ENCODE results near the gene INTS12. TPM values are rescaled to one million over a fixed set of nuclear protein-coding genes. Genes with fewer than 3 reads are reported as not detected.

The INTS12 gene
- total RNA-seq, 4 donors from 2014 or later: 11.6 to 24.0 (median 15.9) TPM

GRCh38 chr4:105657117-105657765 lies 51.2 kb downstream of the INTS12 start:
- no peaks in the 10 kb centered on the region for H3K36me3 ChIP-seq
- H3K9me3 ChIP-seq: no peaks in the 10 kb centered on the region
- no peaks in the 10 kb centered on the region for H3K4me1 ChIP-seq
- no peak overlapping the region for H3K4me3 ChIP-seq
- no peaks in the 10 kb centered on the region for H3K27me3 ChIP-seq
- DNase-seq: no peak
- intact Hi-C loops (cut with DNase I): no loop called here
- H3K27ac ChIP-seq: no peak overlapping the region
- TF ChIP-seq CTCF (IDR thresholded peaks at IDR 0.05) (no peak), POLR2A (IDR thresholded peaks at IDR 0.05) (no peak)

GRCh38 chr4:105652286-105652888 lies 56.1 kb downstream of the INTS12 start:
- Histone ChIP-seq H3K4me3 (no peak overlapping the region), H3K36me3 (no peaks in the 10 kb centered on the region), H3K27me3 (no peaks in the 10 kb centered on the region), H3K27ac (no peak overlapping the region), H3K4me1 (no peaks in the 10 kb centered on the region), H3K9me3 (no peaks in the 10 kb centered on the region)
- WGBS, 2 donors: 55 to 71% methylated on average over 4 of the region's 4 CpGs
- DNase-seq: no peak
- intact Hi-C loops (cut with DNase I): no loop called here
- no peak for TF ChIP-seq CTCF (IDR thresholded peaks at IDR 0.05)
- TF ChIP-seq POLR2A (IDR thresholded peaks at IDR 0.05): no peak

- TF ChIP-seq CTCF (IDR thresholded peaks at IDR 0.05) (no peak), POLR2A (IDR thresholded peaks at IDR 0.05) (no peak)
- Histone ChIP-seq H3K27me3 (no peaks in the 10 kb centered on the region), H3K27ac (no peak overlapping the region), H3K4me1 (no peaks in the 10 kb centered on the region), H3K9me3 (no peaks in the 10 kb centered on the region), H3K36me3 (no peaks in the 10 kb centered on the region), H3K4me3 (no peak overlapping the region)
- DNase-seq: no peak
- intact Hi-C loops (cut with DNase I): no loop called here
Observed at GRCh38 chr4:105651884-105652283, 56.6 kb downstream of the INTS12 start.

GRCh38 chr4:105650190-105650589 lies 58.3 kb downstream of the INTS12 start:
- no peak for TF ChIP-seq POLR2A (IDR thresholded peaks at IDR 0.05)
- no peak for TF ChIP-seq CTCF (IDR thresholded peaks at IDR 0.05)
- Histone ChIP-seq H3K4me1 (no peaks in the 10 kb centered on the region), H3K27ac (no peak overlapping the region), H3K9me3 (no peaks in the 10 kb centered on the region), H3K36me3 (no peaks in the 10 kb centered on the region), H3K27me3 (no peaks in the 10 kb centered on the region), H3K4me3 (no peak overlapping the region)
- no peak for DNase-seq
- intact Hi-C loops (cut with DNase I): no loop called here
- 65 to 84% methylated on average over 1 of the region's 1 CpG for WGBS, 2 donors

- Histone ChIP-seq H3K4me1 (no peaks in the 10 kb centered on the region), H3K4me3 (no peak overlapping the region), H3K27me3 (no peaks in the 10 kb centered on the region), H3K27ac (no peak overlapping the region), H3K9me3 (no peaks in the 10 kb centered on the region), H3K36me3 (no peaks in the 10 kb centered on the region)
- no peak for TF ChIP-seq CTCF (IDR thresholded peaks at IDR 0.05)
- TF ChIP-seq POLR2A (IDR thresholded peaks at IDR 0.05): no peak
- 57 to 60% methylated on average over 1 of the region's 1 CpG for WGBS, 2 donors
- intact Hi-C loops (cut with DNase I): no loop called here
- DNase-seq: no peak
Observed at GRCh38 chr4:105645440-105645839, 63.0 kb downstream of the INTS12 start.

Data from esophagus squamous epithelium (tissue), 5 donors.